Measurements from ENCODE around the gene GK.
"Not testable (repeated sequence)": the region's sequence is repeated elsewhere in the genome, so short reads cannot be mapped to it uniquely, and the experiment has no call there.

The GK gene

DNA sequence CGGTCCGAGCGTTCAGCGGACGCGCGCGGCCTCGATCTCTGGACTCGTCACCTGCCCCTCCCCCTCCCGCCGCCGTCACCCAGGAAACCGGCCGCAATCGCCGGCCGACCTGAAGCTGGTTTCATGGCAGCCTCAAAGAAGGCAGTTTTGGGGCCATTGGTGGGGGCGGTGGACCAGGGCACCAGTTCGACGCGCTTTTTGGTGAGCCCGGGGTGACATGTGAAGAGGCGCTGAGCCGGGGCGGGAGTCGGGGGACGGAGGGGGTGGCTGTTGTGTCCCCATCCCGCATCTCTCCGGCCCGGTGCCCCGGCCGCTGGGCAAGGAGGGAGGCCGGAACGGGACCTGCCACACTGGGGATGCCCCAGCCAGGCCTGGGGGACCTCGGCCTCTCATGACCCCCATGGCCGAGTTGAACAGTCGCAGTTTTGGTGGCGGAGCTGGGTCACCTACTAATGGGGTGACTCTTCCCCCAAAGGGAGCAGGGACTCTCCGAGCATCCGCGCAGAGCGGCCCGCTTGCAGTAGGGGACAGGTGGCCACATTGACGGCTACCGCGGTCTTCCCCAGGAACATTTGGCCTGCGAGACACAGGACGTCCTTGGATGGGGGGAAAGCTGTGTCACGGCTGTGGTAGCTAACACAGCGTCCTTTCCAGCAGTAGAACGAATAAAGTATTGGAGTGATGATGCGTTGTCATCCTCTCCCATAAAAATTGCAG is at the start of gene GK:
Gene GK, plus strand, starts transcription at position 9 of the 717 bp plus-strand sequence. Its CDS starts 115 bp downstream, at position 124.
- DNase-seq = peak in 1 of 2 experiments; percentile 48

DNA sequence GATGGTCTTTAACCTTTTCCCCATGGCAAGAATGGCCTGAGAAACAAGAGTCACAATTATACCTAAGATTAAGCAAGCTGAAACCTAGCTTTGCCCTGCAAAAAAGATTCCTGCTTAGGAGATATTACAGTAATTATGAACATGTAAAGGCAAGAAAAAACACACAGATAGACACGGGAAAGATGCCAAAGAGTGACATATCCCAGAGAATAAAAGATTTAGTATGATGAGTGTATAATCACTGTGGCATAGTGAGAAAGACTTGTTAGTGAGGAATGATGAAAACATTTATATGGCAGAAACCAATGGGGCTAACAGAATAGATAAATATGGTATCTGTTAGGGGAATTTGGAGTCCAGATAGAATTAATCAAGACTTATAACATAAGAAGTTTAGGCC is 46.1 kb upstream of the GK start:
- no peak for DNase-seq

DNA sequence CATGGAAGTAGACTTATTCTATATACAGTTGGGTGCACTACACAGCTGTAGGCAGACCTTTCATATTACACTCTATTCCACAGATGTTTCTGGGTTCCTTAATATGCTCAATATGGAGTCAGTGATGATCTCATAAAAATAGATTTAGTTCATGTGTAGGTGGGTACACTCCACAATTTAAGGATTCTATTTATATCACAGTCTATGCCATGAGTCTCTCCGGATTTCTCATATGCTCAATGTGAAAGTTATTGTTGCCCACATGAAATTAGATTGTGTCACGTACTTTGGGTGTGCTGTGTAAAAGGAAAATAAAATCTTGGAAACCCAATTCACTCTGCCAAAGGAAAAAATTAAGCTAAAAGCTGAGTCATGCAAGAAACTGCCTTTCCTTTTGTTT is 43.2 kb upstream of the GK start:
- DNase-seq = no peak

DNA sequence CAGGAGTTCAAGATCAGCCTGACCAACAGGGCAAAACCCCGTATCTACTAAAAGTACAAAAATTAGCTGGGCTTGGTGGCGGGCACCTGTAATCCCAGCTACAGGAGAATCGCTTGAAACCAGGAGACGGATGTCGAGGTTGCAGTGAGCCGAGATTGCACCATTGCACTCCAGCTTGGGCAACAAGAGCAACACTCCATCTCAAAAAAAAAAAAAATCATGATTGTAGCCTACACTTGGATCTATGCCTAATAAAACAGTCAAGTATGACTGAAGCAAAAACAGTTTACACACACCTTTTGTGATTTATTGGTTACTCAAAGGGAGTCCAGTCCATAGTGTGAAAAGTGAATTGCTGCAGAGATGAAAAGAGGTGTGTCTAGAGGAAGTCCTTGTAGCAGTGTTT is 41.0 kb upstream of the GK start:
- no peak for DNase-seq

DNA sequence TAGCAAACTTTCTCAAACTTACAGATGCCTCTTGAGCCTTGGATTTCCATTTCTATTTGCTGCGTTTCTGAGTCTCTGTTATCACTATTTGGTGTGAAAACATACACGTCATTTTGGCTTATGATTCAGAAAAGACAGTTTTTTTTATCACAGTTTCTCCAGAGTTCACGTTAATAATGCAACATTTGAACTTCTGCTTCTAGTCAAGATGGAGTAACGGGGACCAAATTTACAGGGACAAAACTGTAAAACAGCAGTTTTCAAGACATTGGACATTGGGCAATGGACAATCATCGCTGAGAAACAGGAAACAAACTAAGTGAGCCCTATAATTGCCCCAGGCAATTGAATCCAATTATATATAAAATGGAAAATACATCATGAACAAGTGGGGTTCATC is 39.5 kb upstream of the GK start:
- DNase-seq = no peak

DNA sequence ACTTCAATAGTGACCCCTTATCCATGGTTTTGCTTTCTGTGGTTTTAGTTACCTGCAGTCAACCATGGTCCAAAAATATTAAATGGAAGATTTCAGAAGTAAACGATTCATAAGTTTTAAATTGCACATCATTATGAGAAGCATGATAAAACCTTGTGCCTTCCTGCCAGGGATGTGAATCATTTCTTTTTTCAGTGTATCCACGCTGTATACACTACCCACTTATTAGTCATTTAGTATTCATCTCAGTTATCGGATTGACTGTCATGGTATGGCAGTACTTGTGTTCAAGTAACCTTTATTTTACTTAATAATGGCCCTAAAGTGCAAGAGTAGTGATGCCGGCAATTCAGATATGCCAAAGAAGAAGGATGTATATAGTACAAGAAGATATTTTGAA is 38.0 kb upstream of the GK start:
- DNase-seq = no peak

DNA sequence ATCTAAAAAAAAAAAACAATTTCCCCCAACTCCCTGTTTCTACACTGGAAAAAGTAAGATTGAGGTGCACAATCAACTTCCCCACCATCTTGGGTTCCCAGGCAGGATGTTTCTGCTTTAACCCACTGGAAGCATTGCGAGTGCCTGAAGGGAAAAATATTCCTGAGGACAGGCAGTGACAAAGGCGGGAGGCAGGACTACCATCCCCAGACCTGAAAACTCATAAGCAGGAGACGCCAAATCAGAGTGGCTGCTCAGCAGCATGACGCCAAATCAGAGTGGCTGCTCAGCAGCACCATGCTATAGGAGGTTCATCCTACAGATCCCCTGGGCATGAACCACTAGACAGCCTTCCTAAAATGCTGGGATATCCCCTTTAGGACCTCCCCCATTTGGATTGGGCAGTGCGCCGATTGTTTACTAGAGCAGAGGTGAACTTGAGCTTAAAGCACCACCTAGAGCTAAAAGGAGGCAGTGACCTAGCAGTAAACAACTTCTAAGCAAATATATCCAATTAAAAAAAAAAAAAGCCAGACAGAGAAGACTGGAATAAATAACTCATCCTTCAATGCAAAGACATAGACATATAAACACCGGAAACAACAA is 35.0 kb upstream of the GK start:
- no peak for DNase-seq

DNA sequence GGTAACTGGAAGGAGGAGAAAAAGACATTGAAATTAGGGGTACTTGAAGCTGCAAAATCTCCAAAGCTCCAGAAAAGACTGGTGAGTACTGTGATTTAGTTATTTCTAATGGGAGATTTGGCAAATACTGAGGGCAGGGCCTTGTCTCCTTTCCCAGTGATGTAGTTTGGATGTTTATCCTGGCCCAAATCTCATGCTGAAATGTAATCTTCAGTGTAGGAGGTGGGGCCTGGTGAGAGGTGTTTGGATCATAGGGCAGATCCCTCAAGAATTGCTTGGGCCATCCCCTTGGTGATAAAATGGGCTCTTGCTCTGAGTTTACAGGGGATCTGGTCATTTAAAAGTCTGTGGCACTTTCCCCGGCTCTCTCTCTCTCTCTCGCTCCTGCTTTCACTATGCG is 33.1 kb upstream of the GK start:
- DNase-seq = no peak

DNA sequence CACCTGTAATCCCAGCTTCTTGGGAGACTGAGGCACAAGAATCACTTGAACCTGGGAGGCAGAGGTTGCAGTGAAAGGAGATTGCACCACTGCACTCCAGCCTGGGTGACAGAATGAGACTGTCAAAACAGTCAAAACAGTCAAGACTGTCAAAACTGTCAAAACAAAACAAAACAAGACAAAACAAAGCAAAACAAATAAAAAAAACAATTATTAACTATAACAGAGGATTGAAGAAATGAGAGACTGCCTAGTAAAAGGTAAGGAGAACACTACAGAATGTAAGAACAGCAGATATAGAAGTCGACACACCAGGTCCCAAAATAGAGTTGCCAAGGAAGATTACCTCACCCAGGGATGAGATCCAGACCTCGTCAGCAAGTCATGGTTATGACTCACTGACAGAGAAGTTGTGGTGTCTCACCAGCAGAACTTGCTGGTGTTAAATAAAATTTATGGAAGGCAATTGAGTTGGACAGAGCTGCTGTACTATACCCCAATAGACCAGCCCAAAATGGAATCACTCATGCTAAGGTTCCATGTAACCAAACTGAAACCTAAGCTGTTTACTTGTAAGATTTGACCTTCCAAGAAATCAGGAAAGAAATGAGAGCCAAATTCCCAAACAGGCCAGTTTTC is 32.1 kb upstream of the GK start:
- no peak for DNase-seq

DNA sequence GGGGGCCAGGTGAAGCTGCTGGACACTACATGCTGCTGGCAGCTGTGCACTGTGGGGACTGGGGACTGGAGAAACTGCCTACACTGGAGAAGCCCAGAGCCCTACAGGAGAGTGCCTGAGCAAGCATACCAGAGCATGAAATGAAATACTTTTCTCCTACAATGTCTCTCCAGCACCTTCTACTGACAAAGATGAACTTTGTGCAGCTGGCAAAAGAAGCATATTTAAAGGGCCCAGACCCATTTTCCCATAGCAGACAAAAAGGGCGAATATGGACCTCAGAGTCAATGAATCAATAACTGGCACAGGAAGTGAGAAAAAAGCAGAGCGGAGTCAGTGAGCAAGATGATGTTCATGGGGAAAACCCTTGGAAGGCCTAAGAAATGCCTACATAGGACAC is 30.9 kb upstream of the GK start:
- no peak for DNase-seq

DNA sequence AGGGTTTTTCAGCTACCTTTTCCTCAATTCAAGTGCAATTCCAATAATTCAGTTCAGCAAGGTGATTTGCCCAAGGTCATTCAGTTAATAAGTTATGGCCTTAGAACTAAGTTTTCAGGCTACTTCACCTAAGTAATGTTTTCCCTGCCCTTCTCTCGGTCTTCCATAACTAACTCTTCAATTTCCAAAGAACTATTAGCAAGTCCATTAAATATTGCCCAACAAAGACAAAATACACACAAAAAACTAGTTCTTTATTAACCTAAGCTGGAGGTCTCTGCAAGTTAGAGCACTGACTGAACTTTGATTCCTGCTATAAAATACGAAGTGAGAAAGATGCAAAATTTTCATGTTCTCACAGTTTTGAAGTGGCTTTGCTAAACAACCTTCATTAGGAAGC is 26.8 kb upstream of the GK start:
- DNase-seq = no peak

DNA sequence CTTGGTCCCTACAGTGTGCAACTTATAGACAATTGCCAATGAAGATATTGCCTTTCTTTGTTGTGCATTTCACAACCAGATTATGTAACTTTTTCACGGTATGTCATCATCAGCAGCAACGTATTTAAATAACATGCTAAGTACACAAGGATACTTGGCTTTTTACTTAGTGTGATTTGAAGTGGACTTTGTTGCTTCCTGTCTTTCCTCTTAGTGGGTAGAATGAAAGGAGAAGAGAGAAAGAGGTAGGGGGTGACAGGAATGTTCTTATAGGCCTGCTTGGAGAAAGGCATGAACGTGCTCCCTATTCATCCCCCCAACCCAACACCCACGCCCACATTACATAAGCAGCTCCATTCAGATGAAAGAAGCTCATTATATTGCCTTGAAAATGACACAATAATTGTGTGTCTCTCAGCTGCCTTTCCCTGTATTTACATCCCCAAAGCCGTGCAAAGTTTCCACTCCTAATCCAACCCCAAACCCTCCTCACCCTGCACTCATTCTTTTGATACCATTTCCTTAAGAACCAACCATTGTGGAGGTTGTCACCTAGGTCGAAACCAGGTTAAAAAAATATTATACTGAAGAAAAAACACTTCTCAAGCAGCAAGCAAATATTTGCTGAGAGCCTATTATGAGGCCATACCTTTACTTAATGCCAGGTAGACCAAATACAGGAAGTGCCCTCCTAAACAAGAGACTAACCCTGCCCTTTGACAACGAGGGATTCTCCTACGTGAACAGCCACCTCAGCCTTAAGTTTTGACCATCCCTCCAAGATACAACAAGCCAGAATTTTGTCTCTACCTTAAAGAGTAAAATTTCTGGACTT is 25.2 kb upstream of the GK start:
- no peak for DNase-seq

DNA sequence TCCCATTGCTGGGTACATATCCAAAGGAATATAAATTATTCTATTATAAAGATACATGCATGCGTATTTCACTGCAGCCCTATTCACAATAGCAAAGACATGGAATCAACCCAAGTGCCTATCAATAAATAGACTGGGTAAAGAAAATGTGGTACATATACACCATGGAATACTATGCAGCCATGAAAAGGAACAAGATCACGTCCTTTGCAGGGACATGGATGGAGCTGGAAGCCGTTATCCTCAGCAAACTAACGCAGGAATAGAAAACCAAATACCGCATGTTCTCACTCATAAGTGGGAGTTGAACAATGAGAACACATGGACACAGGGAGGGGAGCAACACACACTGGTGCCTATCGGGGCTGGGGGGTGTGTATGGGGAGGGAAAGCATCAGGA is 19.2 kb upstream of the GK start:
- not testable (repeated sequence) for DNase-seq

DNA sequence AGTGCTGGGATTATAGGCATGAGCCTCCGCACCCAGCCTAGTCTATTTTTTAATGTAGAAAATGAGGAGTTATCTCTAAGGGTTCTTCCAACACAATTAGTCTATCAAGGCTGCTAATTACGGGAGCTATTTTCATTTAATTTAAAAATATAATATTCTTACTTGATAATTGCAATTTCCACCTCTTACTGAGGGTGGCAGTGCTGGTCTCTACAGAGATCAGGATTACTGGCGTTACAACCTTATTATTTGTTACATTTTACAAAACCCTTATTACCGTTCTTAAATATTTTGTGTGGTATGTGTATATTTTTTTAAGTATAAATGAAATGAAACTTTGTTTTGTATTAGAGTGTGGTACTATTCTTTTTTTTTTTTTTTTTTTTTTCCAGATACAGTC is 17.6 kb upstream of the GK start:
- no peak for DNase-seq

DNA sequence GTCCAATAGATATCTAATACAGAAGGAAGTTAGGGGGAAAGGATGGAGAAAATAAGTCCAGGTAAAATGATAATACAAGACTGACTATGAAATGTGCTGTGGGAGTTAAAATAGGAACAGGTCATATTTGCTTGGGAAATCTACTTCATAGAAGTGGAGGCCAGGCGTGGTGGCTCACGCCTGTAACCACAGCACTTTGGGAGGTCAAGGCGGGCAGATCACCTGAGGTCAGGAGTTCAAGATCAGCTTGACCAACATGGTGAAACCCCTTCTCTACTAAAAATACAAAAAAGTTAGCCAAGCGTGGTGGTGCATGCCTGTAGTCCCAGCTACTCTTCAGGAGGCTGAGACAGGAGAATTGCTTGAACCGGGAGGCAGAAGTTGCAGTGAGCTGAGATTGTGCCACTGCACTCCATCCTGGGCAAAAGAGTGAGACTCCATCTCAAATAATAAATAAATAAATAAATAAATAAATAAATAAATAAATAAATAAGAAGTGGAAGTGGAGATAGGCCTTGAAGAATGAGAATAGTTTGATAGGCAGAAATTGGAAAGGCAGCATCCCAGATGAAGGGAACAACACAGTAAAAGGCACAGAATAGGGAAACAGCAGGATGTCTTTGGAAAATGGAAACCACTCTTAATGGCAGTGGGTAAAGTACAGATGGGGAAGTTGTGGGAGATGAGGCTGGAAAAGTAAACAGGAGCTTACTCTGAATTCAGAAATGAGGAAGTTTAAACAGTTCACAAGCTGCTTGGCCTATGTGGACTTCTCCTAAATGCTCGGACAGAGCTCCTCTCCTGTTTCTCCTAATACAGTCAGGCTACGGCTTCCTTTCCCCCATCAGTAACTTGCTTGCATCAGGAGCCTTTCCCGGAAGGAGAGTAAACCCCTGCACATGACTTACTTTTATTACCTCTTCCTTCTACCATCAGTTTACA is 15.1 kb upstream of the GK start:
- DNase-seq = no peak

DNA sequence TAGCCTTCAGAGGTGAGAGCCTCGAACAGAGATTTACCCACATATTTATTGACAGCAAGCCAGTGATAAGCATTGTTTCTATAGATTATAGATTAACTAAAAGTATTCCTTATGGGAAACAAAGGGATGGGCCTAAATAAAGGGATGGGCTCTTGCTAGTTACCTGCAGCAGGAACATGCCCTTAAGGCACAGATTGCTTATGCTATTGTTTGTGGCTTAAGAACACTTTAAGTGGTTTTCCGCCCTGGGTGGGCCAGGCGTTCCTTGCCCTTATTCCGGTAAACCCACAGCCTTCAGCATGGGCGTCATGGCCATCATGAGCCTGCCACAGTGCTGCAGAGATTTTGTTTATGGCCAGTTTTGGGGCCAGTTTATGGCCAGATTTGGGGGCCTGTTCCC is 13.5 kb upstream of the GK start:
- not testable (repeated sequence) for DNase-seq

DNA sequence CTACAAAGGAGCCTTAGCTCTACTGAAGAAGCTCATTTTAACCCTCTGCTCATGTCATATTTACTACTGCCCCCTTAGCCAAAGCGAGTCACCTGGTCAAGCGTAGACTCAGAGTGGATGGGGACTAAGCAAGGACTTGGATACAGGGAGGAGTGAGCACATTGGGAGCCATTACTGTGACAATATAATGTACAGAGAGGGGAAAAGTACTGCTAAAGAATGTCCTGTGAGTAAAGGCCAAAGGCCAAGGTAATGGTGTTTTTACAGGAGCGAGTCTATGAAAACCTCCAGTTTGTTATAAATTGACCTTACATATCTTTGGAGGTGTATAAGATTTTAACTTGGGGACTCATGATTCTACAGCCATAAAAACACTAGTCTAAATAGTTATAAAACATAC is 10.6 kb upstream of the GK start:
- DNase-seq = no peak

DNA sequence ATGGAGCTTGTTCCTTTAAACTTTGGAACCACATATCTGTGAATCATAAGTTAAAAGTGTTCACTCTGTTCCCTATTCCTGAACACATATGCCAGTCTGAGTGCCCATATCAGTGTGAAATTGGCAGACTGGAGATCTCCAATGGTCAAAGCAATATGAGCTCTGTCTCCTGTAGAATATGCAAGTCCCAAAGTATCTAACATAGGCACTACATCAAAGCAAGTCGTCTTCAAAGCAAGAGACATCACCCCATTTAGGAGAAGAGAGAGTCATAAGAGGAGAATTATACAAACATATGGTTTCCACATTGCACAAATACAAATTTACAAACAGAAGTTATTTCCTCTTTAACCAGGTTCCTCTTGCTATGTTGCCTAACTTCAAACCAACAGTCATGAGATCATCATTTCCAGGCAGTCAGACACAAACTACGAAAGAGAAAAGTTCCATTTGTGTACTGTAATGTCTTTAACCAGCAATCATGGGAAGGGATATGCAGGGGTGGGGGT is 9.9 kb upstream of the GK start:
- no peak for DNase-seq

DNA sequence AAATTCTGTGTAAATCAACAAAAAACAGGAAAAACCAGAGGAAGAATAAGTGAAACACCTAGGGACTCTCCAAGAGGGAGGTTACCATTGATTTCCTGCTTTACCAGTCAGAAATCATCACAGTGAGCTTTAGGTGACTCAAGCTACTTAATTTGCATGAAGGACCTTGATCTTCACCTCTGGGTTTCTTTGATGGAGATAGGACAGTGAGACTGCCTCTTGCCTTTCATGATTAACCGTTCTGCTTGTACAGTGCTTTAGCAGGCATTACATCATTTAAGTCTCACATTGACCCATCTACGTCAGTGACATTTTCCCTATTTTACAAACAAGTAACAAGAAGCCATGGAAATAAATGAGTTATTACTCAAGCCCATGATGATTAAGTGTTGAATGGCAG is 3.4 kb upstream of the GK start:
- DNase-seq = no peak

DNA sequence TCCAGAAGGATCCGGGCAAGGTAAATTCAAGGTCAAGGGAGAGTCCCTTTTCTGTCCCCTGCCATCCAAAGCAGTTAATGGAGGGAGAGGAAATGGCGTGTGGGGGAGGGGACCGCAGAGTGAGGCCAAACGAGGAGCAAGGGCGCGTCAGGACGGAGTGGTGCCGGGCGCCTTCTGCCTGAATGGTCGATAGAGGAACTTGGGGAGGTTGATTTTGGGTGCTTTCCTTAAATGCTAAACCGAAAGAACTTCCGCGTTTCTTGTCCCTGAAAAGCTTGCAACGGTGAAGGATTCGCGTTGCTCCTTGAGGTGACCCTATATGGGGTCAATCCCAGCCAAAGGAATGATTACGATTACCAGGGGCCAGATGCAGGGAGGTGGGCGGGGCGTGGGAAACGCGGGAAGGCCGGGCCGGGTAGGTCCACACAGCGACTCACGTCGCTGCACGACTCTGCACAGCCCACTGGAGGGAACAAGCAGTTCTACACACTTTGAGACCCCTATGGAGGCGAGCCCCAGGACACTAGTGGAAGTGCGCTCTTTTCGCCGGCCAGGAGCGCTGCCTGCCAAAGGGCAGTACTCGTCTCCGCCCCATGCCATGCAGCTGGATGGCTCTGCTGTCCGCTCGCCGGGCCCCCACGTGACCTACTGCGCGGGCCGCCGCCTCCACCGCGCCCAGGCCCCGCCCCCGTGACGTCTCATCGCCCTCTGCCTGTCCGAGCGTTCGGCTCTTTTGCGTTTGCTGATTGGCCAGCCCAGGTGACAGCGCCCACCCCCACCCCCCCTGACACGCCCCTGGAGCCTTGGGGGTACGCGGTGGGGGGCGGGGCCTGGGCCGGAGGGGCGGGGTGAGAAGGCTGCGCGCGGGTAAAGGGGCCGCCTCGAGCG is 452 bp upstream of the GK start:
- DNase-seq = peak; percentile 88 to 89

DNA sequence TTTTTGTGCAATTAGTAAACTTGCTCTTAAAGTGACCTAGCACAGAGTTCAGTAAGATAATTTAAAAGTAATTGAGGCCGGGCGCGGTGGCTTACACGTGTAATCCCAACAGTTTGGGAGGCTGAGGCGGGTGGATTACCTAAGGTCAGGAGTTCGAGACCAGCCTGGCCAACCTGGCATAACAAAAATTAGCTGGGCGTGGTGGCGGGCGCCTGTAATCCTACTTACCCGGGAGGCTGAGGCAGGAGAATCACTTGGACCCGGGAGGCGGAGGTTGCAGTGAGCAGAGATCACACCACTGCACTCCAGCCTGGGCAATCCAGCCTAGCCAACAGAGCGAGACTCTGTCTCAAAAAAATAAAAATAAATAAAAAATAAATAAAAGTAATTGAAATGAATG is 1.2 kb downstream of the GK start:
- not testable (repeated sequence) for DNase-seq
